Body of pancreas (tissue), 4 donors: ENCODE data around the gene CXorf58. TPM values are rescaled to one million over a fixed set of nuclear protein-coding genes. Genes with fewer than 3 reads are reported as not detected.

Experiments
- ATAC-seq: fragments of 150-250 bp; one replicate; pipeline ENCODE4 v1.9.1; 2016
- DNase-seq, 4 donors: peaks; one replicate each; pipeline ENCODE4 v3.0.0-alpha.2; 2019
- H3K27ac ChIP-seq, 4 donors: fragments of 200-600 bp; sonication (generic); 1 replicate in 3 of 4; 2 replicates in 1 of 4; pipeline versions ENCODE4 v1.5.1 to v1.6.1; 2016 to 2019; ENCODE audit warnings: mild to moderate bottlenecking in 1 of 4, mixed read lengths in 1 of 4, moderate library complexity in 1 of 4
- H3K27me3 ChIP-seq, 2 donors: fragments of 200-600 bp; sonication (generic); one replicate each; pipeline ENCODE4 v1.6.0; 2016; ENCODE audit warnings: mild to moderate bottlenecking in 1 of 2
- H3K36me3 ChIP-seq, 2 donors: fragments of 200-600 bp; sonication (generic); replicated peaks in 1 of 2; 2 replicates each; pipeline ENCODE4 v1.5.1; 2016; ENCODE audit warnings: low read depth in 2 of 2; ENCODE audit not compliant: insufficient read depth in 1 of 2
- H3K4me1 ChIP-seq: fragments of 200-600 bp; sonication (generic); one replicate; pipeline ENCODE4 v1.6.0; 2016
- H3K4me3 ChIP-seq, 2 donors: fragments of 200-600 bp; sonication (generic); 1 replicate in 1 of 2; 2 replicates in 1 of 2; pipeline ENCODE4 v1.5.1; 2016 to 2019
- H3K9me3 ChIP-seq, 3 donors: fragments of 200-600 bp; sonication (generic); 1 replicate in 2 of 3; 2 replicates in 1 of 3; pipeline ENCODE4 v1.5.1; 2016
- POLR2A ChIP-seq, 3 donors: fragments of 450-650 bp; IDR thresholded peaks; one replicate each; pipeline ENCODE4 v1.6.1; 2016; ENCODE audit warnings: antibody characterized with exemption in 3 of 3, mild to moderate bottlenecking in 2 of 3
- WGBS, 2 donors: methylation state at CpG; one replicate each; pipeline ENCODE4 v1.1.5; 2017; 5-methylcytosine and 5-hydroxymethylcytosine counted together
- intact Hi-C: fragments of 100-400 bp; cut with DNase I; formaldehyde crosslinking; loops from one replicate; pipeline ENCODE4 v1.15.1; 2023
- total RNA-seq, 2 donors: library from RNA; depleted of rRNA; stranded (reverse); fragments of >200 nt; gene quantifications; one replicate each; pipeline ENCODE4 v1.1.0, GENCODE V29; 2016
- TF ChIP-seq, protein P1 (sequence below), 7 experiments: fragments of 450-650 bp in 4 of 7; fragments of 200-600 bp in 3 of 7; sonication (generic) in 3 of 7; IDR thresholded peaks; one replicate each; pipeline ENCODE4 v1.5.1; 2016 to 2019; ENCODE audit warnings: antibody characterized with exemption in 7 of 7

CXorf58 gene
- total RNA-seq, 2 donors from 2014 or later: 0.26 TPM; not detected in 1

GRCh38 chrX:23884427-23885024, 23.3 kb upstream of the CXorf58 start:
- Histone ChIP-seq H3K4me3 (no peak overlapping the region), H3K27ac (no peak overlapping the region), H3K27me3 (no peaks in the 10 kb centered on the region), H3K9me3 (no peaks in the 10 kb centered on the region), H3K36me3 (no peaks in the 10 kb centered on the region), H3K4me1 (peaks cover 7% of the 10 kb centered on the region)
- ATAC-seq (no peak), DNase-seq (no peak)
- no peak for TF ChIP-seq POLR2A (IDR thresholded peaks at IDR 0.05)
- TF ChIP-seq, protein P1, sequence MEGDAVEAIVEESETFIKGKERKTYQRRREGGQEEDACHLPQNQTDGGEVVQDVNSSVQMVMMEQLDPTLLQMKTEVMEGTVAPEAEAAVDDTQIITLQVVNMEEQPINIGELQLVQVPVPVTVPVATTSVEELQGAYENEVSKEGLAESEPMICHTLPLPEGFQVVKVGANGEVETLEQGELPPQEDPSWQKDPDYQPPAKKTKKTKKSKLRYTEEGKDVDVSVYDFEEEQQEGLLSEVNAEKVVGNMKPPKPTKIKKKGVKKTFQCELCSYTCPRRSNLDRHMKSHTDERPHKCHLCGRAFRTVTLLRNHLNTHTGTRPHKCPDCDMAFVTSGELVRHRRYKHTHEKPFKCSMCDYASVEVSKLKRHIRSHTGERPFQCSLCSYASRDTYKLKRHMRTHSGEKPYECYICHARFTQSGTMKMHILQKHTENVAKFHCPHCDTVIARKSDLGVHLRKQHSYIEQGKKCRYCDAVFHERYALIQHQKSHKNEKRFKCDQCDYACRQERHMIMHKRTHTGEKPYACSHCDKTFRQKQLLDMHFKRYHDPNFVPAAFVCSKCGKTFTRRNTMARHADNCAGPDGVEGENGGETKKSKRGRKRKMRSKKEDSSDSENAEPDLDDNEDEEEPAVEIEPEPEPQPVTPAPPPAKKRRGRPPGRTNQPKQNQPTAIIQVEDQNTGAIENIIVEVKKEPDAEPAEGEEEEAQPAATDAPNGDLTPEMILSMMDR (IDR thresholded peaks at IDR 0.05): no peak
- intact Hi-C loops: no loop called here
- 66 to 74% methylated on average over 4 of the region's 4 CpGs for WGBS, 2 donors

DNA sequence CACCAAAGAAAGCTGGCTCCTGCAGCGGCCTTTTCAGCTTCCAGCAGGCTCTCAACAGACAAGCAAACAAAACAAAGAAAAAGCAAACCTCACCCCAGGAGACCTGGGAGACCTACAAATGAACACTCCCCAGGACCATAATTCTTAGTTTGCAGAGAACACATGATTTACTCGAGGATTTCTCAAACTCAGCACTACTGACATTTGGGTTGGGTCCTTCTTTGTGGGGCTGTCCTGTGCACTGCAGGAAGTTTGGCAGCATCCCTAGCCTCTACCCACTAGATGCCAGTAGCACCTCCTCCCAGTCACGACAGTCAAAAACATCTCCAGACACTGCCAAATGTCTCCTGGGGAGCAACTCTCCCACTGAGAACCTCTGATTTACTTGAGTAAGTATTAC, 22.0 kb upstream of the CXorf58 start:
- no peaks in the 10 kb centered on the region for H3K9me3 ChIP-seq
- no peaks in the 10 kb centered on the region for H3K36me3 ChIP-seq
- H3K4me1 ChIP-seq: peaks cover 4% of the 10 kb centered on the region
- WGBS, 2 donors: 63 to 73% methylated on average over 1 to 3 of the region's 3 CpGs
- H3K27me3 ChIP-seq: no peaks in the 10 kb centered on the region
- DNase-seq: no peak
- intact Hi-C loops: no loop called here
- H3K27ac ChIP-seq: no peak overlapping the region
- no peak overlapping the region for H3K4me3 ChIP-seq
- ATAC-seq: no peak
- TF ChIP-seq, protein P1 (IDR thresholded peaks at IDR 0.05): no peak
- no peak for TF ChIP-seq POLR2A (IDR thresholded peaks at IDR 0.05)

- DNase-seq (no peak), ATAC-seq (no peak)
- no peak overlapping the region for H3K27ac ChIP-seq
- H3K4me3 ChIP-seq: no peak overlapping the region
- peaks cover 4% of the 10 kb centered on the region for H3K4me1 ChIP-seq
- H3K27me3 ChIP-seq: no peaks in the 10 kb centered on the region
- H3K9me3 ChIP-seq: no peaks in the 10 kb centered on the region
- intact Hi-C loops: no loop called here
- H3K36me3 ChIP-seq: no peaks in the 10 kb centered on the region
- WGBS, 2 donors: 84% methylated on average over 6 of the region's 6 CpGs; no CpG with 5 or more reads in 1 of the 2 donors
- TF ChIP-seq, protein P1 (IDR thresholded peaks at IDR 0.05): no peak
- no peak for TF ChIP-seq POLR2A (IDR thresholded peaks at IDR 0.05)
These were observed 20.4 kb upstream of the CXorf58 start for GRCh38 chrX:23887451-23887850.

DNA sequence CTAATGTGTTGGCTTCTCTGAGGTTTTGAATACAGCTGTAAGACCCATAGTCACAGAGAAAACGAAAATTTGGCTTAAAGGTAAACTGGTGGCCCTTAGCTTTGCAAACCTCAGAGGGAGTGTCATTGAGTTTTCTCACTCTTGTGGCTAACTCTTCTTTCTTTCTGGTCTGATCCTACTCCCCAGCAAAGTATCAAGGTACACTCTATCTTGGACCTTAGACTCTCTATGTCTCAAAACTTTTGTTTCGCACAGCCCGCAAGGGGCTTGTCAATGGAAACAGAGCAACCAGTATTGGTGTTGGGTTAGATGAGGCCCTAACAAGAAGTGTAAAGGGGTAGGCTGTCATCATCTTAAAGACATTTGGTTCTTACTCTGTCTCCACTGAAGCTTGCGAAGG, 19.9 kb upstream of the CXorf58 start:
- H3K36me3 ChIP-seq: no peaks in the 10 kb centered on the region
- H3K4me1 ChIP-seq: peaks cover 4% of the 10 kb centered on the region
- intact Hi-C loops: no loop called here
- H3K27ac ChIP-seq: no peak overlapping the region
- no peaks in the 10 kb centered on the region for H3K9me3 ChIP-seq
- DNase-seq (no peak), ATAC-seq (no peak)
- WGBS, 2 donors: 84 to 92% methylated on average over 4 of the region's 4 CpGs
- H3K27me3 ChIP-seq: no peaks in the 10 kb centered on the region
- no peak for TF ChIP-seq POLR2A (IDR thresholded peaks at IDR 0.05)
- TF ChIP-seq, protein P1 (IDR thresholded peaks at IDR 0.05): no peak
- no peak overlapping the region for H3K4me3 ChIP-seq

DNA sequence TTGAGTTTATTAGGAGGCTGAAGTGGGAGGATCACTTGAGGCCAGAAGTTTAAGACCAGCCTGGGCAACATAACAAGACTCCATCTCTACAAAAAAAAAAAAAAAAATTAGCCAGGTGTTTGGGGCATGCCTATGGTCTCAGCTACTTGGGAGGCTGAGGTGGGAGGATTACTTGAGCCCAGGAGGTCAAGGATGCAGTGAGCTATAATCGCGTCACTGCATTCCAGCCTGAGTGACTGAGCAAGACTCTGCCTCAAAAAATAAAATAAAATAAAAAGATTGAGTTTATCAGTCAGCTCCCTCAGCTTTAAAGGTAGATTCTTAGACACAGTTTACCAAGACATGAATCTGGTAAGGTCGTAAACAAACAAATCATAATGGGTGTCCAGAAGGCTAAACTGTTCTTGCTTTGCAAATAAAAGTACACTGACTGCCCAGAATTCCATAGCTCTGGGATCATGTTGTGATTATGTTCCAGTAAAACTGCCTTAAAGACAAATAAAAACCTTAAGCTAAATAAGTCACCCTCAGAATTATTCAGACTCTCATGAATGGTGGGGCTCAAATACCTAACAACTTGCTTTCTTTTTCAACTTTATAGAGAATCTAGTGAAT, 18.8 kb upstream of the CXorf58 start:
- ATAC-seq: peak; percentile 15
- intact Hi-C loops: no loop called here
- Histone ChIP-seq H3K4me1 (peaks cover 4% of the 10 kb centered on the region), H3K9me3 (no peaks in the 10 kb centered on the region), H3K4me3 (no peak overlapping the region), H3K36me3 (no peaks in the 10 kb centered on the region), H3K27ac (peak overlapping the region in 2 of 4 donors; percentile 15 to 59), H3K27me3 (no peaks in the 10 kb centered on the region)
- TF ChIP-seq, protein P1 (IDR thresholded peaks at IDR 0.05): no peak
- no peak for TF ChIP-seq POLR2A (IDR thresholded peaks at IDR 0.05)
- DNase-seq: no peak
- WGBS, 2 donors: 81% methylated on average over 2 to 3 of the region's 3 CpGs
